GM12878 (cell line): ENCODE results near the gene MAML3. TPM values are rescaled to one million over a fixed set of nuclear protein-coding genes. Genes with fewer than 3 reads are reported as not detected.

Experiments
- ATAC-seq: fragments of 200-7000 bp; cut with Tn5 transposase; 3 replicates; pipeline ENCODE4 v1.9.1; 2020; ENCODE audit warnings: mild to moderate bottlenecking, moderate library complexity
- BruUV-seq: library from RNA; stranded (reverse); fragments of 400-500 nt; replicated peaks from 2 replicates; lab custom pipeline; 2021; lab: Mats Ljungman, UMichigan
- CTCF ChIA-PET: fragments of 300-600 bp; sonication (Branson Sonifier 250); formaldehyde crosslinking; extraction: SDS; loops from one replicate; lab custom pipeline; 2021; ENCODE audit warnings: inconsistent platforms; lab: Yijun Ruan, JAX
- POLR2A ChIA-PET: fragments of 350-600 bp; formaldehyde crosslinking; extraction: SDS; loops from one replicate; lab custom pipeline; 2021; ENCODE audit warnings: inconsistent platforms; lab: Charles Lee
- RAD21 ChIA-PET: fragments of 300-600 bp; sonication (Branson Sonifier 250); formaldehyde crosslinking; loops from one replicate; lab custom pipeline; 2023; ENCODE audit warnings: antibody characterized with exemption; ENCODE audit not compliant: unreplicated experiment; lab: Charles Lee
- SMC1A ChIA-PET: fragments of 300-600 bp; sonication (Branson Sonifier 250); formaldehyde crosslinking; loops from one replicate; lab custom pipeline; 2023; ENCODE audit not compliant: unreplicated experiment, uncharacterized antibody; lab: Charles Lee
- DNase-seq: peaks from one replicate; pipeline ENCODE4 v3.0.0-alpha.2; 2011; ENCODE audit warnings: low read depth, low spot score
- FAIRE-seq: peaks from 3 replicates; lab custom pipeline; 2011; peaks lifted over from hg19 to GRCh38; lab: Jason Lieb, UNC
- H2AFZ ChIP-seq: 2 replicates; pipeline ENCODE4 v1.6.0; 2011; ENCODE audit warnings: low read depth, low read length, control low read depth; ENCODE audit not compliant: control insufficient read depth
- H3K27ac ChIP-seq: 2 replicates; pipeline ENCODE4 v1.5.1; 2011; ENCODE audit warnings: control low read depth; ENCODE audit not compliant: control insufficient read depth, insufficient read depth
- H3K27me3 ChIP-seq, 2 experiments: replicated peaks in 1 of 2; 2 replicates each; pipeline versions ENCODE4 v1.6.0 to v1.6.1; 2011; ENCODE audit warnings: low read length in 1 of 2; ENCODE audit not compliant: control insufficient read depth in 2 of 2, insufficient read depth in 2 of 2
- H3K36me3 ChIP-seq, 2 experiments: 2 replicates each; pipeline ENCODE4 v1.5.1; 2011; ENCODE audit warnings: low read length in 1 of 2; ENCODE audit not compliant: control insufficient read depth in 2 of 2, insufficient read depth in 2 of 2
- H3K4me1 ChIP-seq: 2 replicates; pipeline ENCODE4 v1.6.1; 2011; ENCODE audit warnings: mild to moderate bottlenecking, low read length, moderate library complexity, mixed read lengths; ENCODE audit not compliant: control insufficient read depth, insufficient read depth
- H3K4me2 ChIP-seq: 2 replicates; pipeline ENCODE4 v1.6.0; 2011; ENCODE audit warnings: control low read depth; ENCODE audit not compliant: control insufficient read depth, insufficient read depth
- H3K4me3 ChIP-seq: fragments of 200-600 bp; sonication (generic); 2 replicates; pipeline ENCODE4 v1.5.1; 2016
- H3K79me2 ChIP-seq: 2 replicates; pipeline ENCODE4 v1.6.0; 2011; ENCODE audit warnings: low read length; ENCODE audit not compliant: control insufficient read depth, insufficient read depth
- H3K9ac ChIP-seq: 2 replicates; pipeline ENCODE4 v1.8.0; 2011; ENCODE audit warnings: low read length, control low read depth, mixed read lengths; ENCODE audit not compliant: control insufficient read depth, insufficient read depth
- H3K9me3 ChIP-seq: replicated peaks from 3 replicates; pipeline ENCODE4 v1.5.1; 2011; ENCODE audit warnings: mild to moderate bottlenecking, low read length; ENCODE audit not compliant: control insufficient read depth, insufficient read depth
- H4K20me1 ChIP-seq: 2 replicates; pipeline ENCODE4 v1.6.0; 2011; ENCODE audit not compliant: control insufficient read depth, insufficient read depth
- BCL11A ChIP-seq: IDR thresholded peaks from 2 replicates; pipeline ENCODE4 v1.6.1; 2011; ENCODE audit warnings: low read depth, low read length
- CEBPB ChIP-seq, 2 experiments: fragments of 150-350 bp in 1 of 2; IDR thresholded peaks; 2 replicates each; pipeline ENCODE4 v1.6.1; 2012 to 2014; ENCODE audit warnings: low read depth in 2 of 2, low read length in 2 of 2, borderline replicate concordance in 1 of 2, inconsistent platforms in 1 of 2
- CHD1 ChIP-seq: IDR thresholded peaks from 2 replicates; pipeline ENCODE4 v1.6.1; 2012; ENCODE audit warnings: low read depth, low read length, improper control_type of control experiment
- EZH2 ChIP-seq: IDR thresholded peaks from 2 replicates; pipeline ENCODE4 v1.6.1; 2012; ENCODE audit warnings: low read depth, mild to moderate bottlenecking, control low read depth, inconsistent platforms, low read length, borderline replicate concordance; ENCODE audit not compliant: control insufficient read depth
- JUND ChIP-seq: IDR thresholded peaks from 2 replicates; pipeline ENCODE4 v1.6.1; 2012; ENCODE audit warnings: low read depth, mild to moderate bottlenecking, low read length, improper control_type of control experiment, moderate library complexity
- MTA3 ChIP-seq: IDR thresholded peaks from 2 replicates; pipeline ENCODE4 v1.6.1; 2012; ENCODE audit warnings: low read length, inconsistent platforms, borderline replicate concordance
- MXI1 ChIP-seq: fragments of 150-350 bp; IDR thresholded peaks from 2 replicates; pipeline ENCODE4 v1.6.1; 2011; ENCODE audit warnings: low read depth, mild to moderate bottlenecking, inconsistent platforms, low read length, improper control_type of control experiment
- MYC ChIP-seq: IDR thresholded peaks from 2 replicates; pipeline ENCODE4 v1.6.1; 2011; ENCODE audit warnings: mild to moderate bottlenecking, low read length, moderate library complexity, inconsistent platforms; ENCODE audit not compliant: insufficient read depth, insufficient replicate concordance, insufficient read length, severe bottlenecking
- NFYA ChIP-seq: IDR thresholded peaks from 2 replicates; pipeline ENCODE4 v1.6.1; 2011; ENCODE audit warnings: low read depth, mild to moderate bottlenecking, low read length, improper control_type of control experiment, borderline replicate concordance
- NR2F1 ChIP-seq: fragments of 450-650 bp; conservative IDR thresholded peaks from 2 replicates; pipeline ENCODE4 v1.6.1; 2017; ENCODE audit warnings: mild to moderate bottlenecking
- RCOR1 ChIP-seq: conservative IDR thresholded peaks from 2 replicates; pipeline ENCODE4 v1.6.1; 2012; ENCODE audit warnings: low read depth, low read length, improper control_type of control experiment
- SMC3 ChIP-seq: IDR thresholded peaks from 2 replicates; pipeline ENCODE4 v1.6.1; 2011; ENCODE audit warnings: low read length, improper control_type of control experiment, borderline replicate concordance
- SREBF2 ChIP-seq: IDR thresholded peaks from 2 replicates; pipeline ENCODE4 v1.6.1; 2012; ENCODE audit warnings: mild to moderate bottlenecking, low read length
- TCF7 ChIP-seq: IDR thresholded peaks from 2 replicates; pipeline ENCODE4 v1.6.1; 2014; ENCODE audit warnings: antibody characterized with exemption, borderline replicate concordance
- ZNF207 ChIP-seq: fragments of 450-650 bp; IDR thresholded peaks from 2 replicates; pipeline ENCODE4 v1.6.1; 2014; ENCODE audit warnings: antibody characterized with exemption, mild to moderate bottlenecking, borderline replicate concordance
- WGBS: methylation state at CpG from one replicate; pipeline ENCODE4 v1.1.6; 2016; ENCODE audit warnings: low lambda C conversion rate; ENCODE audit not compliant: insufficient replicate concordance, insufficient coverage; ENCODE audit errors: missing lambda C conversion rate; 5-methylcytosine and 5-hydroxymethylcytosine counted together
- in situ Hi-C: fragments of 300-500 bp; cut with MboI; formaldehyde crosslinking; loops from 9 replicates; pipeline ENCODE4 v1.14.3; 2018; ENCODE audit warnings: mixed read lengths
- intact Hi-C: fragments of 100-400 bp; cut with micrococcal nuclease; formaldehyde crosslinking; loops from one replicate; pipeline ENCODE4 v1.14.2; 2022; ENCODE audit not compliant: unreplicated experiment
- polyA plus RNA-seq, 11 experiments: library from polyadenylated mRNA; depleted of rRNA in 4 of 11; unstranded in 6 of 11; stranded (reverse) in 5 of 11; fragments of >200 nt; fragmentation: Nextera tagmentation in 4 of 11; fragmentation: Illumina TruSeq in 1 of 11; extraction: Ambion mirVana in 4 of 11; extraction: Trizol in 1 of 11; gene quantifications; 1 replicate in 1 of 11; 2 replicates in 10 of 11; pipeline versions ENCODE4 v1.2.1 to v1.2.3, GENCODE V29; 2011 to 2016; ENCODE audit warnings: inconsistent platforms in 2 of 11, missing spikeins in 2 of 11, low read depth in 1 of 11
- total RNA-seq, 4 experiments: library from RNA; depleted of rRNA in 3 of 4; stranded (reverse); fragments of >200 nt in 3 of 4; fragmentation: Illumina TruSeq in 1 of 4; extraction: Trizol in 1 of 4; gene quantifications; 2 replicates each; pipeline versions ENCODE4 v1.2.1 to v1.2.3, GENCODE V29; 2013 to 2021
- TF ChIP-seq, protein P1 (sequence below): fragments of 450-650 bp; IDR thresholded peaks from 2 replicates; pipeline ENCODE4 v1.6.1; 2018; ENCODE audit warnings: borderline replicate concordance, mild to moderate bottlenecking; ENCODE audit not compliant: partially characterized antibody
- TF ChIP-seq, protein P2 (sequence below): fragments of 450-650 bp; IDR thresholded peaks from 2 replicates; pipeline ENCODE4 v1.6.1; 2018; ENCODE audit warnings: mild to moderate bottlenecking, low read depth, moderate library complexity; ENCODE audit not compliant: partially characterized antibody

The MAML3 gene
- total and polyA plus RNA-seq, 10 of the 15 experiments (the other 5 are each of a cell fraction or from before 2014, with no cell fraction given): under 0.01 to 0.53 (median 0.06) TPM; not detected in 2

DNA sequence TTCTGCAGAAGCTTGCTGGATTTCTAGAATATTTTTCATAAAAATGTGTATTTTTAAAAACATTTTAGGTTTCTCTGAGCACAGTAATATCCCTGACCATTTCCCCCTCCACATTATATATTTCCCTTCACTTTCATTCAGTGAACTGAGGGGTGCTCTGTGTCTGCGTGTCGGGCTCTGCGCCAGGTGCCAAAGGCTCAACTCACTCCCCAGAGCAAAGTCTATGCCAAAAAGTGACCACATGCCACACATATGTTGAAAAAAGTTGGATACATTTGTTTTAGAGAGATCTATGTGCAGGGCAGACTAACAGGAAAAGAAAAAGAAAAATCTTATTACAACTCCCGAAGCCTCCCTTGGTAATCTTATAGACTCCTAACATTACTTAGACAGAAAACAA, 254.6 kb downstream of the MAML3 start:
- no TSS peak for BruUV-seq
- intact Hi-C loops (no loop called here), in situ Hi-C loops (no loop called here)
- Histone ChIP-seq H3K9ac (no peak overlapping the region), H3K4me2 (no peak overlapping the region), H3K4me1 (no peaks in the 10 kb centered on the region), H3K4me3 (no peak overlapping the region), H3K79me2 (no peaks in the 10 kb centered on the region), H2AFZ (no peak overlapping the region), H3K9me3 (no peaks in the 10 kb centered on the region; the same call in 2 of the 3 replicates), H3K27ac (no peak overlapping the region), H4K20me1 (no peaks in the 10 kb centered on the region), H3K27me3 (peaks cover 0 to 1% of the 10 kb centered on the region in 2 experiments; a peak in 1 of 4 replicates), H3K36me3 (no peaks in the 10 kb centered on the region)
- ChIA-PET SMC1A (no interaction called here), RAD21 (no interaction called here), CTCF (no interaction called here), POLR2A (no interaction called here)
- ATAC-seq: no peak
- 73% methylated on average over 4 of the region's 4 CpGs for WGBS
- TF ChIP-seq ZNF207 (no peak), NR2F1 (no peak), CHD1 (no peak), MYC (no peak), RCOR1 (no peak), MXI1 (no peak), EZH2 (no peak), SREBF2 (no peak), SMC3 (no peak), BCL11A (no peak), NFYA (no peak), JUND (no peak), MTA3 (no peak), CEBPB (IDR thresholded peaks at IDR 0.05; ENCODE audit: borderline replicate concordance in 1 of 2, low read depth in 2 of 2, low read length in 2 of 2) (no peak), TCF7 (no peak)
- TF ChIP-seq, protein P1, sequence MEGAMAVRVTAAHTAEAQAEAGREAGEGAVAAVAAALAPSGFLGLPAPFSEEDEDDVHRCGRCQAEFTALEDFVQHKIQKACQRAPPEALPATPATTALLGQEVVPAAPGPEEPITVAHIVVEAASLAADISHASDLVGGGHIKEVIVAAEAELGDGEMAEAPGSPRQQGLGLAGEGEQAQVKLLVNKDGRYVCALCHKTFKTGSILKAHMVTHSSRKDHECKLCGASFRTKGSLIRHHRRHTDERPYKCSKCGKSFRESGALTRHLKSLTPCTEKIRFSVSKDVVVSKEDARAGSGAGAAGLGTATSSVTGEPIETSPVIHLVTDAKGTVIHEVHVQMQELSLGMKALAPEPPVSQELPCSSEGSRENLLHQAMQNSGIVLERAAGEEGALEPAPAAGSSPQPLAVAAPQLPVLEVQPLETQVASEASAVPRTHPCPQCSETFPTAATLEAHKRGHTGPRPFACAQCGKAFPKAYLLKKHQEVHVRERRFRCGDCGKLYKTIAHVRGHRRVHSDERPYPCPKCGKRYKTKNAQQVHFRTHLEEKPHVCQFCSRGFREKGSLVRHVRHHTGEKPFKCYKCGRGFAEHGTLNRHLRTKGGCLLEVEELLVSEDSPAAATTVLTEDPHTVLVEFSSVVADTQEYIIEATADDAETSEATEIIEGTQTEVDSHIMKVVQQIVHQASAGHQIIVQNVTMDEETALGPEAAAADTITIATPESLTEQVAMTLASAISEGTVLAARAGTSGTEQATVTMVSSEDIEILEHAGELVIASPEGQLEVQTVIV: no peak
- TF ChIP-seq, protein P2, sequence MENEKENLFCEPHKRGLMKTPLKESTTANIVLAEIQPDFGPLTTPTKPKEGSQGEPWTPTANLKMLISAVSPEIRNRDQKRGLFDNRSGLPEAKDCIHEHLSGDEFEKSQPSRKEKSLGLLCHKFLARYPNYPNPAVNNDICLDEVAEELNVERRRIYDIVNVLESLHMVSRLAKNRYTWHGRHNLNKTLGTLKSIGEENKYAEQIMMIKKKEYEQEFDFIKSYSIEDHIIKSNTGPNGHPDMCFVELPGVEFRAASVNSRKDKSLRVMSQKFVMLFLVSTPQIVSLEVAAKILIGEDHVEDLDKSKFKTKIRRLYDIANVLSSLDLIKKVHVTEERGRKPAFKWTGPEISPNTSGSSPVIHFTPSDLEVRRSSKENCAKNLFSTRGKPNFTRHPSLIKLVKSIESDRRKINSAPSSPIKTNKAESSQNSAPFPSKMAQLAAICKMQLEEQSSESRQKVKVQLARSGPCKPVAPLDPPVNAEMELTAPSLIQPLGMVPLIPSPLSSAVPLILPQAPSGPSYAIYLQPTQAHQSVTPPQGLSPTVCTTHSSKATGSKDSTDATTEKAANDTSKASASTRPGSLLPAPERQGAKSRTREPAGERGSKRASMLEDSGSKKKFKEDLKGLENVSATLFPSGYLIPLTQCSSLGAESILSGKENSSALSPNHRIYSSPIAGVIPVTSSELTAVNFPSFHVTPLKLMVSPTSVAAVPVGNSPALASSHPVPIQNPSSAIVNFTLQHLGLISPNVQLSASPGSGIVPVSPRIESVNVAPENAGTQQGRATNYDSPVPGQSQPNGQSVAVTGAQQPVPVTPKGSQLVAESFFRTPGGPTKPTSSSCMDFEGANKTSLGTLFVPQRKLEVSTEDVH: no peak
- DNase-seq: no peak
- FAIRE-seq: no peak
